PFSK-1 (cell line): ENCODE data around the gene IMP4.

ENCODE experiments used
- POLR2AphosphoS5 ChIP-seq: IDR thresholded peaks from 2 replicates; pipeline ENCODE4 v1.6.1; 2012; ENCODE audit warnings: low read depth, mild to moderate bottlenecking, control low read depth, low read length, moderate library complexity
- TAF1 ChIP-seq: IDR thresholded peaks from 2 replicates; pipeline ENCODE4 v1.6.1; 2012; ENCODE audit warnings: low read length, control low read depth, borderline replicate concordance; ENCODE audit not compliant: insufficient read depth
- TF ChIP-seq, protein P1 (sequence below), 2 experiments: IDR thresholded peaks; 2 replicates each; pipeline versions ENCODE4 v1.6.1 to v1.8.0; 2011 to 2012; ENCODE audit warnings: low read depth in 2 of 2, low read length in 2 of 2, control low read depth in 1 of 2, inconsistent platforms in 1 of 2, mild to moderate bottlenecking in 1 of 2, moderate library complexity in 1 of 2; ENCODE audit not compliant: insufficient read depth in 1 of 2

- no peak for TF ChIP-seq POLR2AphosphoS5
- TF ChIP-seq TAF1: no peak
- TF ChIP-seq, protein P1, sequence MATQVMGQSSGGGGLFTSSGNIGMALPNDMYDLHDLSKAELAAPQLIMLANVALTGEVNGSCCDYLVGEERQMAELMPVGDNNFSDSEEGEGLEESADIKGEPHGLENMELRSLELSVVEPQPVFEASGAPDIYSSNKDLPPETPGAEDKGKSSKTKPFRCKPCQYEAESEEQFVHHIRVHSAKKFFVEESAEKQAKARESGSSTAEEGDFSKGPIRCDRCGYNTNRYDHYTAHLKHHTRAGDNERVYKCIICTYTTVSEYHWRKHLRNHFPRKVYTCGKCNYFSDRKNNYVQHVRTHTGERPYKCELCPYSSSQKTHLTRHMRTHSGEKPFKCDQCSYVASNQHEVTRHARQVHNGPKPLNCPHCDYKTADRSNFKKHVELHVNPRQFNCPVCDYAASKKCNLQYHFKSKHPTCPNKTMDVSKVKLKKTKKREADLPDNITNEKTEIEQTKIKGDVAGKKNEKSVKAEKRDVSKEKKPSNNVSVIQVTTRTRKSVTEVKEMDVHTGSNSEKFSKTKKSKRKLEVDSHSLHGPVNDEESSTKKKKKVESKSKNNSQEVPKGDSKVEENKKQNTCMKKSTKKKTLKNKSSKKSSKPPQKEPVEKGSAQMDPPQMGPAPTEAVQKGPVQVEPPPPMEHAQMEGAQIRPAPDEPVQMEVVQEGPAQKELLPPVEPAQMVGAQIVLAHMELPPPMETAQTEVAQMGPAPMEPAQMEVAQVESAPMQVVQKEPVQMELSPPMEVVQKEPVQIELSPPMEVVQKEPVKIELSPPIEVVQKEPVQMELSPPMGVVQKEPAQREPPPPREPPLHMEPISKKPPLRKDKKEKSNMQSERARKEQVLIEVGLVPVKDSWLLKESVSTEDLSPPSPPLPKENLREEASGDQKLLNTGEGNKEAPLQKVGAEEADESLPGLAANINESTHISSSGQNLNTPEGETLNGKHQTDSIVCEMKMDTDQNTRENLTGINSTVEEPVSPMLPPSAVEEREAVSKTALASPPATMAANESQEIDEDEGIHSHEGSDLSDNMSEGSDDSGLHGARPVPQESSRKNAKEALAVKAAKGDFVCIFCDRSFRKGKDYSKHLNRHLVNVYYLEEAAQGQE (IDR thresholded peaks at IDR 0.05; ENCODE audit: insufficient read depth in 1 of 2, low read depth in 2 of 2, low read length in 2 of 2): no peak
These were observed 16.8 kb downstream of the IMP4 start for GRCh38 chr2:130359466-130359865.
